GM13976 (cell line): Measurements from ENCODE around the gene CLEC4E.
A peak's percentile ranks its signal among the peaks of the same experiment; 100 is the strongest.
"Not testable (repeated sequence)": the region's sequence is repeated elsewhere in the genome, so short reads cannot be mapped to it uniquely, and the experiment has no call there.

Experiments used
- DNase-seq: peaks from one replicate; pipeline ENCODE4 v3.0.0; 2012; ENCODE audit warnings: low spot score
- in situ Hi-C: fragments of 300-500 bp; cut with MboI; formaldehyde crosslinking; loops from one replicate; pipeline ENCODE4 v1.12.0; 2022; ENCODE audit warnings: low sequenced_read_pairs, mixed read lengths, inconsistent platforms; ENCODE audit not compliant: unreplicated experiment
- TF ChIP-seq, protein P1 (sequence below): IDR thresholded peaks from 2 replicates; pipeline ENCODE4 v1.5.1; 2012; ENCODE audit warnings: borderline replicate concordance, mild to moderate bottlenecking; ENCODE audit not compliant: insufficient read depth; ENCODE audit errors: extremely low read depth, missing control alignments, control extremely low read depth

The CLEC4E gene

DNA sequence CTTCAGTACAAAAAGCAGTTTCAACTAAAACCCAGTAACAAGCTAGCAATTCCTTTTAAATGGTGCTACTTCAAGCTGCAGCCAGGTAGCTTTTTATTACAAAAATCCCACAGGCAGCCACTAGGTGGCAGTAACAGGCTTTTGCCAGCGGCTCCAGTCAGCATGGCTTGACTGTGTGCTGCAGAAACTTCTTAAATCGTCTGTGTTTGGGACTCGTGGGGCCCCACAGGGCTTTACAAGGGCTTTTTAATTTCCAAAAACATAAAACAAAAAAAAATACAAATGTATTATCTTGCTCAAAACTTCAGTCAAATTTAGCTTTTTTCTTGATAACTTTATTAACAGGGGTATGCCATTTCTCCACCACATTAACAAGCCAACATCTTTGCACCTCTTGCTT is 3.6 kb upstream of the CLEC4E start:
- DNase-seq: peak; percentile 69
- TF ChIP-seq, protein P1, sequence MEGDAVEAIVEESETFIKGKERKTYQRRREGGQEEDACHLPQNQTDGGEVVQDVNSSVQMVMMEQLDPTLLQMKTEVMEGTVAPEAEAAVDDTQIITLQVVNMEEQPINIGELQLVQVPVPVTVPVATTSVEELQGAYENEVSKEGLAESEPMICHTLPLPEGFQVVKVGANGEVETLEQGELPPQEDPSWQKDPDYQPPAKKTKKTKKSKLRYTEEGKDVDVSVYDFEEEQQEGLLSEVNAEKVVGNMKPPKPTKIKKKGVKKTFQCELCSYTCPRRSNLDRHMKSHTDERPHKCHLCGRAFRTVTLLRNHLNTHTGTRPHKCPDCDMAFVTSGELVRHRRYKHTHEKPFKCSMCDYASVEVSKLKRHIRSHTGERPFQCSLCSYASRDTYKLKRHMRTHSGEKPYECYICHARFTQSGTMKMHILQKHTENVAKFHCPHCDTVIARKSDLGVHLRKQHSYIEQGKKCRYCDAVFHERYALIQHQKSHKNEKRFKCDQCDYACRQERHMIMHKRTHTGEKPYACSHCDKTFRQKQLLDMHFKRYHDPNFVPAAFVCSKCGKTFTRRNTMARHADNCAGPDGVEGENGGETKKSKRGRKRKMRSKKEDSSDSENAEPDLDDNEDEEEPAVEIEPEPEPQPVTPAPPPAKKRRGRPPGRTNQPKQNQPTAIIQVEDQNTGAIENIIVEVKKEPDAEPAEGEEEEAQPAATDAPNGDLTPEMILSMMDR: peak; percentile 77
- in situ Hi-C loops: loop anchor here (25.0 kb wide), 1 partner anchor 343 kb away; no protein-coding TSS in a partner anchor

DNA sequence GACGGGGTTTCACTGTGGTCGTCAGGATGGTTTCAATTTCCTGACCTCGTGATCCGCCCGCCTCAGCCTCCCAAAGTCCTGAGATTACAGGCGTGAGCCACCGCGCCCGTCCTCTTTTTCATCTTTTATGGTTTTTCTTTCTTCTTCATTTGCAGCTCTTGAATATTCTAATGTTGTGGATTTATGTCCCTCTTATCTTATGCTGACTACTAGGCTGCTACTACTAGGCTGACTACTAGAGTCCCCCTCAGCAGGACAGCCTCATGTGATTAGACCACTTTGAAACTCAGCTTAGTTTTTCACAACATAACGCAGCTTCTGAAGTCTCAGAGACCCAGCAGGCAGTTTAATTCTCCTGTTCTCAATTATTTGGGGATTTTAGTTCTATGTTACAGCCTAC is 857 bp upstream of the CLEC4E start:
- TF ChIP-seq, protein P1: no peak
- in situ Hi-C loops: loop anchor here (25.0 kb wide), 1 partner anchor 346 kb away; no protein-coding TSS in a partner anchor
- no peak for DNase-seq

DNA sequence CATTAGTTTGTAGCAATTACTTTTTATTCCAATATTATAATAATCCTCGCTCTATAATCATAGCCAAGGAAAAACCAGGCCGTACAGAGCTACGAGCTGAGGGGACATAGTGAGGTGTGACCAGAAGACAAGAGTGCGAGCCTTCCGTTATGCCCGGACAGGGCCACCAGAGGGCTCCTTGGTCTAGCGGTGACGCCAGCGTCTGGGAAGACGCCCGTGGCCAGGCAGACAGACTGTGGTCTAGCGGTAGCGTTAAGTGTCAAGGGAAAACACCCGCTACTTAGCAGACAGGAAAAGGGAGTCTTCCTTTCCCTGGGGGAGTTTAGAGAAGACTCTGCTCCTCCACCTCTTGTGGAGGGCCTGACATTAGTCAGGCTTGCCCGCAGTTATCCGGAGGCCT is 2.9 kb downstream of the CLEC4E start:
- in situ Hi-C loops: loop anchor here (25.0 kb wide), 1 partner anchor 349 kb away; no protein-coding TSS in a partner anchor
- not testable (repeated sequence) for DNase-seq

DNA sequence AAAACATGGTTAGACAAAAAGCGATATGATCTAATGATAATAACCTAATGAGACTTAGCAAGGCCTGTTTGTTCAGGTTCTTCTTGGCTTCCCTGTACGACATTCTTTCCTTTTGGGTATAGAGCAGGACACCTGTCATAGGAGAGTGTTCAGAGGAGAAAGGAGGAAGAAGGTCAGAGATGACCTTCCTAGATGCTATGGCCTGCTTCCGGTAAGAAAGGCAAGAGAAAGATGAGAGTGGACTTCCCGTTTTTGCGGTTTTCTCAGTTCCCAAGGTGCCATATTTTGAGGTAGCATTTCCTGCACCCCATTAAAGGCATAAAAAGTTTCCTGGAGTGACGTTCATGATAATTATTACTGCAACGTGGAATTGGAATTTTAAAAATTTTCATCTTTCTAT is 8.7 kb downstream of the CLEC4E start:
- in situ Hi-C loops: loop anchor here (25.0 kb wide), 1 partner anchor 355 kb away; no protein-coding TSS in a partner anchor
- TF ChIP-seq, protein P1: no peak
- no peak for DNase-seq

DNA sequence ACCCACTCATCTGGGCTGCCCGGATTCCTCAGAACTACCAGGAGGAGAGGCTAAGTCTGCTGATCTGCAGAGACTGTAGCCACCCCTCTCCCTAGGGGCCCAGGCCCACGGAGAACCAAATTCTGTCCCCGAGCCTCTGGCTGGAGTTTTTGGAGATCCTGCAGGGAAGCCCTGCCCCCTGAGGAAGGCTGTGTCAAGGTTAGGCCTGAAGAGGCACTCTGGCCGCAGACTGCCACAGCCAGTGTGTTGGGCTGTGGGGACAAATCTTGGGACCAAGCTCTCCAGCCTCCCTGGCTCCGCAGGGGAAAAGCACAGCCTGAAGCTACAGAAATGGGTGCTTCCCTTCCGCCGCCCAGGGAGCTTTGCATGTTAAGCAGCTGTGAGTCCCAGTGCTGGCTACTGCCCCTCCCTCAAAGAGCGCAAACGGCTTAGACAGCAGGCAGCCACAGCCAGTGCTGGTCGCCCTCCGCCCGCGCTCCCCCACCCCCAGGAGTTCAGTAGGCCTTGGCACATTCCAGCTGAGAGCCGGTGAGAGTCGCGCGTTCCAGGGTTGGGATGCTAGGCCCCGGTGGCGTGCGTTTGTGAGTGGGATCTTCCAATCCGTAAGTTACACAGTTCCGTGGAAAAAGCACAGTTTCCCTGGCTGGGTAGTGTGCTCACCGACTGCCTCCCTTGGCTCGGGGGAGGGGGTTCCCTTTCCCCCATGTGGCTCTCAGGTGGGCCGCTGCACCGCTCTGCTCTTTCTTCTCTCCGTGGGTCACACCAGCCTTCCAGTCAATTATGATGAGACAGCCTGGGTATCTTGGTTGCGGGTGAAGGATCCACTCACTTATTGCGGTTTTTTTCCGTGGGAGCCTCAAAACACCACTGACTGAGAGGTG is 13.2 kb downstream of the CLEC4E start:
- in situ Hi-C loops: loop anchor here (25.0 kb wide), 1 partner anchor 360 kb away; no protein-coding TSS in a partner anchor
- no peak for DNase-seq
- TF ChIP-seq, protein P1: no peak

DNA sequence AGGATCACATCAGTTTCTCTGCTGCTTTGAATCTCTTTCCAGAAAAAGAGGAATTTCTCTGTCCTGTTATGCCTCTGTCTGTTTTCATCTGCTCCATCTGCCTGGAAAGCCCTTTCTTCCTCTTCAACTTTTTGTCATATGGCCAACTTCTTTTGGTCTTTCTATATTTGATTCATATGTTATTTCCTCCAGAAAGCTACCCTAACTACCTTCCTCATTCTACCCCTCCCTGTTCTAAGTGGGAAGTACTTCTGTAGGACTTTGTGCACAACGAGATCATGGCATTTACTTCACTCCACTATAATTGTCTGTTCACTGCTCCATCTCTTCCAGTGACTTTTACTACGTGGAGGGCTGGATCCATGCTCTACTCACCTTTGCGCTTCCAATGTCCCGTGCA is 21.5 kb downstream of the CLEC4E start:
- no peak for DNase-seq
- in situ Hi-C loops: no loop called here
- TF ChIP-seq, protein P1: no peak

DNA sequence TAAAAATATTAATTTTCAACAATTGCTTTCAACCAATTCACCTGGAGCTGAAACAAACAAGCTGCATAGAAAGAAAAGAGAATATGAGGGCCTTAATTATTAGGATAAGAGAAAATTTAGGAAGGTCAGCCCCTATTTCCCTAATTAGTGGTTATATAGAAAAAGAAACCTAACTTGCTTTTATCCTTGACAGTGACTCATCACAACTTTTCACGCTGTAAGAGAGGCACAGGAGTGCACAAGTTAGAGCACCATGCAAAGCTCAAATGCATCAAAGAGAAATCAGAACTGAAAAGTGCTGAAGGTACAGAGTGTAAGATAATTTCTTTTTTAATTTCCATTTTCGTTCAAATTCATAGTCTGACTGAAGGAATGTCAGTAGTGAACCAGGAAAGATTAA is 22.7 kb downstream of the CLEC4E start:
- in situ Hi-C loops: no loop called here
- DNase-seq: no peak
- TF ChIP-seq, protein P1: no peak
